ENCODE results near the gene NUP210L.
A peak's percentile ranks its signal among the peaks of the same experiment; 100 is the strongest.

DNA sequence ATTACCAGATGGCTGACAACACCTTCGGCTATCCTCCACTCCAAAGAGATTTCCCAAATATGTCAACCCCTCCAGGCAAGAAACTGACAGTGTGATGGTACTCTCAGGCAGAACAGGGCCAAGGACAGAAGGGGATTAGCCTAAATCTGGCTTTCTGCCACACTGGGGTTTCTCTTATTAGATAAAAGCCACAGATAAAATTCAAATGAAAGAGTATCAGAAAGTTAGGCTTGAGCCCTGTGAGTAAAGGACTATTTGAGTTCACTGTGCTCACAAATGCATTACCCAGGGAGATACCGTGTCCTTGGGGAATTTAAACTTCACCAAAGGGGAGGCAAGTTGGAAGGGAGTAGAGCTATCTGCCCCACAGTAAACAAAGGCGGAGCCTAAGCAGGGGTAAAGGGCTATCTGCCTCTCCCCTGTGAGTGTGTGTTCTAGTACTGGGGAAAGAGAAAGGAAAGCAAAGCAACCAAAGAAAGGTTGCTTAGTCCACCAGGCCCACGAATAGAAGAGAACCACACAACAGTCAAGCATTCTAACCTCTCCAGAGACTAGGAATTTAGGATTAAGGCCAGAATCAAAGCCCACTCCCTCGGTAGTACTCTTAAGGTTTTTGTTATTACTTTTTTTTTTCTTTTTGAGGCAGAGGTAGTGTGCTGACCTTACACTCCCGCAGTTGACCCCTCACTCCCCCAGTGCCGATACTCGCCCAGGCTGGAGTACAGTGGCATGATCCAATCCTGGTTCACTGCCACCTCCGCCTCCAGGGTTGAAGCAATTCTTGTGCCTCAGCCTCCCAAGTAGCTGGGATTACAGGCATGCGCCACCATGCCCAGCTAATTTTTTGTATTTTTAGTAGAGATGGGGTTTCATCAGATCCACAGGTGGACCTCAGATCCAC lies 24.3 kb upstream of the NUP210L start:
- TF ChIP-seq, protein P1, sequence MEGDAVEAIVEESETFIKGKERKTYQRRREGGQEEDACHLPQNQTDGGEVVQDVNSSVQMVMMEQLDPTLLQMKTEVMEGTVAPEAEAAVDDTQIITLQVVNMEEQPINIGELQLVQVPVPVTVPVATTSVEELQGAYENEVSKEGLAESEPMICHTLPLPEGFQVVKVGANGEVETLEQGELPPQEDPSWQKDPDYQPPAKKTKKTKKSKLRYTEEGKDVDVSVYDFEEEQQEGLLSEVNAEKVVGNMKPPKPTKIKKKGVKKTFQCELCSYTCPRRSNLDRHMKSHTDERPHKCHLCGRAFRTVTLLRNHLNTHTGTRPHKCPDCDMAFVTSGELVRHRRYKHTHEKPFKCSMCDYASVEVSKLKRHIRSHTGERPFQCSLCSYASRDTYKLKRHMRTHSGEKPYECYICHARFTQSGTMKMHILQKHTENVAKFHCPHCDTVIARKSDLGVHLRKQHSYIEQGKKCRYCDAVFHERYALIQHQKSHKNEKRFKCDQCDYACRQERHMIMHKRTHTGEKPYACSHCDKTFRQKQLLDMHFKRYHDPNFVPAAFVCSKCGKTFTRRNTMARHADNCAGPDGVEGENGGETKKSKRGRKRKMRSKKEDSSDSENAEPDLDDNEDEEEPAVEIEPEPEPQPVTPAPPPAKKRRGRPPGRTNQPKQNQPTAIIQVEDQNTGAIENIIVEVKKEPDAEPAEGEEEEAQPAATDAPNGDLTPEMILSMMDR (IDR thresholded peaks at IDR 0.05; ENCODE audit: low read depth, low read length, missing input control) = no peak
- TF ChIP-seq GABPA (IDR thresholded peaks at IDR 0.05 in 1 of 2, conservative IDR thresholded peaks at IDR 0.05 in 1 of 2) = peak in 1 of 2 donors; percentile 71

Measured in liver (tissue), 3 donors.